Activated CD4-positive, CD25-positive, alpha-beta regulatory T cell treated with anti-CD3 and anti-CD28 coated beads, Interleukin-2, amount 50 U/mL, for 16 hours (primary cell): Measurements from ENCODE around the gene MGMT.

Experiments used
- DNase-seq: peaks from one replicate; pipeline ENCODE4 v3.0.0-alpha.2; 2020; ENCODE audit warnings: low read depth, low spot score

The MGMT gene

GRCh38 chr10:129709627-129710509, 242.8 kb downstream of the MGMT start:
- DNase-seq: no peak

GRCh38 chr10:129710510-129710847, 243.4 kb downstream of the MGMT start:
- no peak for DNase-seq

GRCh38 chr10:129711291-129711690, 244.2 kb downstream of the MGMT start:
- no peak for DNase-seq

GRCh38 chr10:129712000-129712399, 245.0 kb downstream of the MGMT start:
- no peak for DNase-seq

GRCh38 chr10:129713659-129714265, 246.7 kb downstream of the MGMT start:
- DNase-seq: no peak

GRCh38 chr10:129715805-129716204, 248.8 kb downstream of the MGMT start:
- DNase-seq: no peak

- no peak for DNase-seq
Measured at GRCh38 chr10:129716211-129716681, 249.2 kb downstream of the MGMT start.

GRCh38 chr10:129716881-129717280, 249.8 kb downstream of the MGMT start:
- no peak for DNase-seq

GRCh38 chr10:129717816-129718547, 250.9 kb downstream of the MGMT start:
- DNase-seq: no peak

- no peak for DNase-seq
Measured at GRCh38 chr10:129718548-129719414, 251.7 kb downstream of the MGMT start.

GRCh38 chr10:129719415-129719739, 252.3 kb downstream of the MGMT start:
- no peak for DNase-seq

GRCh38 chr10:129719889-129720590, 253.0 kb downstream of the MGMT start:
- no peak for DNase-seq

- no peak for DNase-seq
Measured at GRCh38 chr10:129725011-129725410, 258.0 kb downstream of the MGMT start.

GRCh38 chr10:129725482-129725881, 258.4 kb downstream of the MGMT start:
- no peak for DNase-seq

- DNase-seq: no peak
Measured at GRCh38 chr10:129725890-129726631, 259.0 kb downstream of the MGMT start.

- no peak for DNase-seq
Measured at GRCh38 chr10:129727071-129727470, 260.0 kb downstream of the MGMT start.

- no peak for DNase-seq
Measured at GRCh38 chr10:129727495-129727894, 260.5 kb downstream of the MGMT start.

- DNase-seq: no peak
Measured at GRCh38 chr10:129728246-129728820, 261.3 kb downstream of the MGMT start.

- no peak for DNase-seq
Measured at GRCh38 chr10:129728905-129729795, 262.1 kb downstream of the MGMT start.
